Measurements from ENCODE around the gene KIF18B. TPM values are rescaled to one million over a fixed set of nuclear protein-coding genes. Genes with fewer than 3 reads are reported as not detected.

KIF18B gene
- 15.0 TPM for polyA plus RNA-seq (2012; ENCODE audit: insufficient read length, low read depth)

- TF ChIP-seq FOXP2 (optimal IDR thresholded peaks at IDR 0.05; ENCODE audit: borderline replicate concordance, extremely low read depth, extremely low read length, insufficient read depth) = peak; percentile 55
- TF ChIP-seq REST (IDR thresholded peaks at IDR 0.05; ENCODE audit: insufficient read depth in 1 of 2, low read depth in 2 of 2, low read length in 2 of 2) = peak; percentile 16 to 85; a peak in 3 of 4 replicates
- peak; percentile 96 for TF ChIP-seq TAF1 (IDR thresholded peaks at IDR 0.05; ENCODE audit: borderline replicate concordance, insufficient read depth, low read length)
- TF ChIP-seq POLR2AphosphoS5 (IDR thresholded peaks at IDR 0.05; ENCODE audit: low read depth, low read length) = peak; percentile 96
- TF ChIP-seq SIN3A (IDR thresholded peaks at IDR 0.05; ENCODE audit: borderline replicate concordance, insufficient read depth, low read length) = no peak; the same call in 1 of the 2 replicates
These were observed at the start of gene KIF18B for GRCh38 chr17:44947461-44948314. Gene KIF18B (minus strand): TSS chr17:44947773. CDS start chr17:44936344, 11,429 bp downstream.

- no peak for TF ChIP-seq FOXP2 (optimal IDR thresholded peaks at IDR 0.05; ENCODE audit: borderline replicate concordance, extremely low read depth, extremely low read length, insufficient read depth)
- TF ChIP-seq POLR2AphosphoS5 (IDR thresholded peaks at IDR 0.05; ENCODE audit: low read depth, low read length) = no peak
- TF ChIP-seq SIN3A (IDR thresholded peaks at IDR 0.05; ENCODE audit: borderline replicate concordance, insufficient read depth, low read length) = no peak
- TF ChIP-seq TAF1 (IDR thresholded peaks at IDR 0.05; ENCODE audit: borderline replicate concordance, insufficient read depth, low read length) = no peak
- no peak for TF ChIP-seq REST (IDR thresholded peaks at IDR 0.05; ENCODE audit: insufficient read depth in 1 of 2, low read depth in 2 of 2, low read length in 2 of 2)
These were observed 48.7 kb upstream of the KIF18B start for GRCh38 chr17:44996304-44996703.

- TF ChIP-seq SIN3A (IDR thresholded peaks at IDR 0.05; ENCODE audit: borderline replicate concordance, insufficient read depth, low read length) (no peak), FOXP2 (optimal IDR thresholded peaks at IDR 0.05; ENCODE audit: borderline replicate concordance, extremely low read depth, extremely low read length, insufficient read depth) (no peak), REST (IDR thresholded peaks at IDR 0.05; ENCODE audit: insufficient read depth in 1 of 2, low read depth in 2 of 2, low read length in 2 of 2) (no peak), POLR2AphosphoS5 (IDR thresholded peaks at IDR 0.05; ENCODE audit: low read depth, low read length) (no peak)
These were observed 47.9 kb upstream of the KIF18B start for GRCh38 chr17:44995436-44996001.

GRCh38 chr17:44992242-44992939 lies 44.8 kb upstream of the KIF18B start:
- TF ChIP-seq TAF1 (IDR thresholded peaks at IDR 0.05; ENCODE audit: borderline replicate concordance, insufficient read depth, low read length) (no peak), POLR2AphosphoS5 (IDR thresholded peaks at IDR 0.05; ENCODE audit: low read depth, low read length) (no peak), REST (IDR thresholded peaks at IDR 0.05; ENCODE audit: insufficient read depth in 1 of 2, low read depth in 2 of 2, low read length in 2 of 2) (no peak), SIN3A (IDR thresholded peaks at IDR 0.05; ENCODE audit: borderline replicate concordance, insufficient read depth, low read length) (no peak), FOXP2 (optimal IDR thresholded peaks at IDR 0.05; ENCODE audit: borderline replicate concordance, extremely low read depth, extremely low read length, insufficient read depth) (no peak)

Measured in PFSK-1 (cell line).